ENCODE measurements around the gene TTC6.

Gene TTC6

DNA sequence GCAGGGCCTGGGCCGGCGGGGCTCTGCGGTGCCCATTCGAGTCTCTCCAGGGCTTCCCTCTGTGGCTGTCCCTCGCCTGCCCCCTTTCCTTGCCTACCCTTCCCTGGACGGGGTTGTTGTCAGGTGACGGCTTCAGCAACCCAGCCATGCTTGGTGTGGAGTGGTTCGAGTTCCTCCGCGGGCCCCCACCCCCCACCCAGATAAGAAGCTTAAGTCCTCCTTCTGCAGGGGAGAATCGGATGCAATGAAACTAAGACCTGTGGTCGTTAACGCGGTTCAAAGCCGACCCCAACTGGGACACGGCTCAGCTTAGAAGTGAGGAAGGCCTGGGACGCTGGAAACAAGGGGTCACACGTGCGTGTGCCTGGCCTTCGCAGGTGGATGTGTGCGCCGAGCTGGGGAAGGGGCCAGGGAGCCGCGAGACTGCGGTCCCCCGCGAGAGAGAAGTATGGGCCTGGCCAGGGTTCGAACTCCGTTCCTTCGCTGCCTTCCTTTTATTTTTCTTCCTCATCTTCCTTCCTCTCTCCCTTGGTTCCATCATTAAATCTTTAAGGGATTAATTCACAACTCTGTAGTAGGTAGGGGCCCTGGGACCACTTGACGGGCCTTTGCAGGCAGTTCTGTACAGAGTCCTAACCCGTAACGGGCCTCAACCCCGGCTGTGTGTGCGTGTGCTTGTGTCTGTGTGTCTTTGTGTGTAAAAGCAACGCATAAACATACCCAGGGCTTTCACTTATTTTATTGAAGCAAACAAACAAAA, 3.5 kb downstream of the TTC6 start:
- DNase-seq: no peak

DNA sequence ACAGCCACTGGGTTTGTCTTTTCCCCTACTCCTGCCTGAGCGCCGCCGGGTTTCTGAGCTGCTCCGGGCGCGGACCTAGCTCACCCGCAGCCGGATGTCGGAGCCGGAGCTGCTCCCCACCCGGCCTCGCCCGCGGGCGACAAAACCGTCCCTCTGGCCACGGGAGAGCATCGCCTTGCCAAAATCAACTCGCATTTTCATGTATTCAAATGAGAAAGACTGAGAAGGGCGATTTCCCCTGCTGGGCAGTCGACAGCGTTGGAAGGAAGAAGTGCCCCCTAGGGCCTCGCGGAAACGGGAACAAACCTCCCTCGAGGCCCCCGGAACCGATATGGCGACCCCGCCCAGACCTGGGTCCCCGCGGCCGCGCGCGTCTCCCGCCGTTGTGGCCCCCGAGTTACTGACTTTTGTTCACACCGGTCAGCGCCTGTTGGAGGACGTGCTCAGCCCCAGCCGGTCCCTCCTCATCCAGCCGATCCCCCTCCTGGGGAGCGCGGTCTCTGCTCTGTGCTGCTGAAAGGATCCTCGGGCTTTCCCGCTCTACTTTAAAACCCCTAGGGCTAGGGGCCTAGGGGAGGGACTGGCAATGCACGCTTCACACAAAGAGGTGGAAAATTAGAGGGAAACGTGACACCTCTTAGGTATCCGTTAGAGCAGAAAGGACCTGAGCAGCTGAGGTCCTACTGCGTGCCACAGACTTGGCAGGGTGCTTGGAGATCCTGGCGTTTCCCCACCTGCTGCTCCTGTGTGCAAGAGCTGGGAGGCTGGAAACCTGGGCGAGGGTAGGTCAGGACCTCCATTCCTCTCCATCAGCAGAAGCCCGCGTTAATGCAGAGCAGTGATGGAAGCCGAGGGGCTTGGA, 4.3 kb downstream of the TTC6 start:
- no peak for DNase-seq

DNA sequence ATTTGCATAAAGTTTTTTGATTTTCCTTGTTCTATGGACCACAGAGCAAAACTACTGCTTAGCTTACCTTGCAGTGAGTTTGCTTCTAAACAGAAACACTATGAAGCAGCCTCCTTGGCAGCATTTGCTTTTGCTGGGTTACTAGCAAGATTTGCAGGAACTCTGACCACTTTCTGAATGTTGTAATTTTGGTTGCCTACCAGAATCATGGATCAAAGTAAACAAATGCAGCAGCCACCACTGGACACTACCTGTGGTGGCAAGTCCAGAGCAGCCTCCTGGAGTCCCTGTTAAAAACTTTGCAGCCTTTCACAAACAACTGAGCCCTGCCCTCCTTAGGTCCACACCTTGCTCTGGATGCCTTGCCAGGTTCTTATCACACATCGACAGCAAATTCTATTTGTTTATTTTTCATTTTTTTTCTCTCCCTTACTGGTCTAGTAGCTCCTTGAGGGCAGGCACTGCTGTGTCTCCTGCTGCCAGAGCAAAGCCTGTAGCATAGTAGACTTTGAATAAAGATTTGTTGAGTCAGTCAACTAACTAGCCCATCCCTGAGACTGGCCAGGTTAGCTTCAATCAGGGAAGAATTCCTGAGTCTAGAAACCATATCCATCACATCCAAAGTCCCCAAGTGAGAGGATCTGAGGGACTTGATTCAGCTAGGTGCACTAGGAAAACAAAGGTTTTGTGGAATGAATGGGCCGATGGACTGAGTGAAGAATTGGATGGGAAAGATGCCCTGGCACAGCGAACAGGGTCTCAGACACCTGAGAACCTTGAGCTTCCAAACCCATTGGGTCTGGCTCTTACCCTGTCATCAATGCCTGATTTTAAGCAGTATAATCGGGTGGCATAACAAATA, 5.7 kb downstream of the TTC6 start:
- DNase-seq: no peak

DNA sequence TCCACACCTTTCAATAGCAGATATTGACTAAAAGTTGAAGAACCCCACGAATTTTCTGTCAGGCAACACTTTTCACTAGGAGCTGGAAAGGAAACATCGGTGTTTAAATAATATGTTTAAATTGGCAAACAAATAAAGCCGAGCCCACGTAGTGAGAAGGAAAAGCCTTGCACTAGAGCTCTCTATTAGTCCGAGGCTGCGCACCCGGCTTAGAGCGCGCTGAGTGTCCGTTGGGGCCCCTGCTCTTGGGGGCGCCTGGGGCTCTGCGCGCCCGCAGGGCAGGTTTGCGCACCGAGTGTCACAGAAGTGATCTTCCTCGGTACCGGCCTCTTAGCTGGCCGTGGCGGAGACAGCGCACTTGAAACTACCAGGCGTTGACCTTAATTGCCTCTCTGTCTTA, 6.4 kb downstream of the TTC6 start:
- DNase-seq: no peak

DNA sequence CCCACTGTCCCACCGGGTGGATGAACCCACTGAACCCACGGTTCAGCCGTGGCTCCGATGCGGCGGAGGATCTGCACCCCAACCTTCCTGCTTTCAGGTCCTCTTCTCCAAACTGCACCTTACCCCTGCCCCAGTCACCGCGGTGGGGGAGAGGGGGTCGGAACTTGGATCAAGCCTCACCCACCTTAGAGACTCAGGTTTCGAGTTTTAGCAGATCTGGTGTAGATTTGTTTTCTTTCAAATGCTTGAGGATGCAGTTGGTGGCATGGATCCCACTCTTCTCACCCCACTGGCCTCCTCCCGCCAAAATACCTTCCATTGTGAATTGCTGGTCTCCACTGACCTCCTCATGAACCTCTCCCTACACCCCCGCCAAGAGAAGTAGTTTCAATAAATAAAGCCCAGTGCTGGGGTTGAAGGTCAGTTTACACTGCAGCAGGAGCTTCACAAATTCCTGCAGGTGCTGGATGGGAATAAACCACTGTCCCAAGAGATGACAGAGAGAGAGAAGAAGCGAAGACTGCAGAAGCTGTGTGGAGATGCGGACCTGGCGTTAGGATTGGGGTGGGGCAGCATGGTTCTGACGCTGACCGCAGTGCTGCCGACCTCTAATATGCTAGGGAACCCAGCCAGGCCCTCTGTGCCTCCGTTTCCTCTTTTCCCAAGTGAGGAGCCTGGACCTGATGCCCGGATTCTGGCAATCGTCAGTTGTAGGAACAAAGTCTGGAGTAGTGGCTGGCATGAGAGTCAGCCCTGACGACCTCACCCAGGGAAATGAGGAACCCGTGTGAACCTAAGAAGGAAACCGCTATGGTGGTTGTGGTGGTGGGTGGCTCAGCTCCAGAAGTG, 7.4 kb downstream of the TTC6 start:
- DNase-seq: no peak

DNA sequence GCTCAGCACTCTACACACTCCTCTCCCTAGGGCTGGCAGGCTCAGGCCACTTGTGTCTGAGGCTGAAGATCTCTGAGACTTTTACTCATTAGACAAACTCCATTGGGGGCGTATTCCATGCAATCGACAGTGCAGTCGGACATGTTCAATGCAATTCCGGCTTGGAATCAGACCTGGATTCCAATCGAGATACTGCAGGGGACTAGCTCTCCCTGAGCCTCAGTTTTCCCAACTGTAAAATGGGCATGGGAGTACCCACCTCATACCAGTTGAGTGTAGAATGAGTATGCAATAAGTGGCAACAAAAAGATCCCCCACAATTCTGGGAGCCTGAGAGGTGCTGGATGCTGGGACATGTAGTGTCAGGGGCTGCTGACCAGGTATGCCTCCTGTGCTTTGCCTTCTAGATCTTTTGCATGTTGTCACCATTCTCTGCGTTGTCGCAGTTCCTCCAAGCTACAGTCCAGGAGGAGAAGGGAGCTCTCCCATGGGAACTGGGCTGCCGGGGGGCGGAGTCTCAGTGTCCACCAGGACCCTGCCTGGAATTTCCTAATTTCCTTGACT, 8.3 kb downstream of the TTC6 start:
- no peak for DNase-seq

DNA sequence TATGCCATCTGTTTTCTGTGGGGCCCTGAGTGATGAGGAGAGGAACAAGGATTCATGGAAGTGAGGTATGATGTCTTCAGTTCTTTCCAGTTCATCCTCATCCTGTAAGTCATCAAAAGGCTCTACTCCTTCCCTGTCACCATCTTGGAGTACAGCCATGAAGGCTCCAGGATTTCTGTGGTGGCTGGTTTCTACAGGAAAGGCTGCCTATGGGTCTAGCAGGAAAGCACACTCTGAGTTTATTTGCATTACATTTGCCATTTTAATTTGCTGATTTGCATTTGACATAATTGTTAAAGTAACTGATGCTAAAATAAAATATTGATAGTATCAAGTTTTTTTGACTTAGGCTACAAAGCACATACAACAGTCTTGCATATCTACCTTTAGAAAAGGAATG, 11.2 kb downstream of the TTC6 start:
- no peak for DNase-seq

DNA sequence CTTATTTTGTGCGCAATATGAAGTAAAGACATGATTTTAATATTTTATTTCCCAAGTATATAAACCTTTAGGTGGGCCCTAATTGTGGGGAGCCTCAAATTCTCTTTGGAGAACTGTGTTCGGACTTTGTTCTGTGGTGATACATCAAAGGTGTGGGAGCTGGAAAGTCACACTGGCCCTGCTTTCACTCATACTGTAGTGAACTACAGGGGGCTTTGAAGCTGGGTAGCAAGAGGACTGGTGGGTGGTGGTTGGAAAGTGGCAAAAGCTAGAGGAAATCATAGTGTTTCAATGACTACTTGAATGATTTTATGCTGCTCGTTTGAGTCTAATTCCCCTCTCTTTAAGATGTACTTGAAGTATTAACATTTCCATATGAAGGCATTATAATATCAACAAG, 13.2 kb downstream of the TTC6 start:
- no peak for DNase-seq

DNA sequence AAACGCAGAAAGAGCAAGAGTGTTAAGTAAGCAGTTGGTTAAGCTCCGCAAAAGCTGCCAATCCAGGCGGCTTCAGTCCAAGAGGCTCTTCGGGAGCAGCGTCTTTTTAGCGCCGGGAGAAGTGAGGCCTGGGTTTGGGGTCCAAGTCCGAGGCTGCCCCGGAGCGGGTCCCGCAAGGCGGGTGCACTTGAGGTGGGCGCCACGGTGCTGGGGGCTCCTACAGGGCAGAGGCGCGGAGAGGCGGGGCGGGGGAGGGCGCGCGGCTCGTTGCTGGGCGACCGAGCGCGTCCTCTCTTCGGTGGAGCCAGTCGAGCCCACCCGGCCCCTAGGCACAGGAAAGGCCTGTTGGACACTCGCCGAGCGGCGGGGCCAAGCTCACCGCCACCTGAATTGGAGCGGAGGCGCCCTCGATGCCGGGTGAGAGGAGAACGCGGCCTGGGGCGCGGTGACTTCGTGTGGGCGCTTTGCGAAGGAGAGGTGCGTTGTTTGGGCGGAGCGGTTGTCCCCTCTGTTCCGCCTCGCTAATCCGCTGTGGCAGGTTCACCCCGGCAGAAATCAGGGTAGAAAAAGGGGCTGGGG, 15.6 kb downstream of the TTC6 start:
- no peak for DNase-seq

DNA sequence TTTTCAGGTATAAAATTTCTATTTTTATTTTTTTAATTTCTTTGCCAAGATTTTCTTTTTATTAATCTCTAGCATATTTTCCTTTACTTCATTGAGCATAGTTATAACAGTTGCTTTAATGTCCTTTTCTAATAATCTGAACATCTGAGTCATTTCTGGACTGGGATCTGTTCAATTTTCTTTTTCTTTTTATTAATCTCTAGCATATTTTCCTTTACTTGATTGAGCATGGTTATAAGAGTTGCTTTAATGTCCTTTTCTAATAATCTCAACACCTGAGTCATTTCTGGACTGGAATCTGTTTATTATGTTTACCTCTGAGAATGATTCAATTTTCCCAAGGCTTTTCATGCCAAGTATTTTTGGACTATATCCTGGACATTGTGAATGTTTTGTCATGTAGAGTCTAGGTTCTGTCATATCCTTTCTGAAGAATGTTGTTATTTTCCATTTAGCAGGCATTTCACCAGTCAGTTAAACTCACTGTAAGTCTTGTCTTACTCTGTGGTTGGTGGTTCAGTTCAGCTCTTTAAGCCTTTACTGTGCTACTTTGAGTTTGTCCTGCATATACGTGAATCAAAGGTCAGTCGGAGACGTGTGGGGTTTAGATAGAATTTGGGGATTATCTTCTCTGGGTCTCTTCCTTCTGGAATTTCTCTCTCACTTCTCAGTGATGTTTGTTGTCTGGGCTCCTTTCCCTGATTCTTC, 20.3 kb downstream of the TTC6 start:
- DNase-seq: no peak

DNA sequence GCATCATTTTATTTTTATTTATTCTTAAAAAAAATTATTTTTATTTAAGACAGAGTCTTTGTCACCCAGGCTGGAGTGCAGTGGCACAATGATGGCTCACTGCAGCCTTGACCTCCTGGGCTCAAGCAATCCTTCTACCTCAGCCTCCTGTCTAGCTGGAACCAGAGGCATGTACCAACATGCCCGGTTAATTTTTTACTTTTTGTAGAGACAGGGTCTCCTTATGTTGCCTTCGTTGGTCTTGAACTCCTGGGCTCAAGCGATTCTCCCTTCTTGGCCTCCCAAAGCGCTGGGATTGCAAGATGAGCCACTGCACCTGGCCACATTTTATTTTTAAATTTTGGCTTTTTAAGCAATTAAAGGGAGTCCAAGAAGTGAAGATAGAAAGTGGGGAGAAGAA, 21.4 kb downstream of the TTC6 start:
- no peak for DNase-seq

DNA sequence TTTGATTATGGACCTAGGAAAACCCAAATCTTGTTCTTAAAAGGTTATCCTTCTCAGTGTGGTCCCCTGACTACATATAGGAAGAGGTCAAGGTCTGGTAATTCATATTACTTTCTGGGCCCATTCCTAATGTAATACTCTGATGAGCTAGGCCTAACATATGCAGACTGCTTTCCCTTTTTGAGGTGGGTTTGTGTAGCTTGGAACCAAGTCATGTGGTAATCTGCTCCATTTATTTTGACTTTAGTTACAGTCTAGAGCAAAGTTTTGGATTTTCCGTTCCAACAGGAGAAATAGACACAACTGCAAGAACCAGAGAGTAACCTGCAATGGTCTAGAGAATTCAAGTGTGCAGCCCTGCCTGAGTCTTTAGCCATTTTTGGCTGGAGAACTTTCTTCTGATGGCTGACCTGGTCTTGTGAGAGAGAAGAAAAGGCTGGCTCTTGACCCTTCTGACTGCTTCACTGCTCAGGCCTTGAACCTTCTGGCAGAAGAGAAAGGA, 22.5 kb downstream of the TTC6 start:
- no peak for DNase-seq

DNA sequence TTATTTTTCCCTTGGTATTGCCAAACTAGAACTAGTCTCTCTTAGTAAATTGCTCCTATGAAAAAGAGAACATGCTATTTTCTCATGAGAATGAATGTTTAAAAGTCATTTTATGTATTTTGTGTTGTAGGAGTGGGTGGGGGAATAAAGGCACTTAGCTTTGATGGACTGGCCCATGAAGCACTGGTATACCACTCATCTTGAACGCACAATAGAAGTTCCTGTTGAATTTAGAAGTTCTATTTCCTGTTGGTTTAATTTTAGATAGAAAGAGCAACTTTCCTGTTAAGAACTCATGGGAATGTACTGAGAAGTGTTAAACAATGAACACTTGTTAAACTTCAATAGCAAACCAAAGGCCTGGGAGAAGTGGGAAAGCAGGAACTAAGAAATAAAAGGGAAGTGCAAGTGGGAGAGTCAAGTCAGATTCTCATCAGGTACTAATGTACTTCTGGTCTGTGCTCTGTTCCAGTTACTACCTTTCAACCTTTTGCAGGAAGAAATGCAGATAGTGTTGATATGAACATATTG, 23.1 kb downstream of the TTC6 start:
- no peak for DNase-seq

DNA sequence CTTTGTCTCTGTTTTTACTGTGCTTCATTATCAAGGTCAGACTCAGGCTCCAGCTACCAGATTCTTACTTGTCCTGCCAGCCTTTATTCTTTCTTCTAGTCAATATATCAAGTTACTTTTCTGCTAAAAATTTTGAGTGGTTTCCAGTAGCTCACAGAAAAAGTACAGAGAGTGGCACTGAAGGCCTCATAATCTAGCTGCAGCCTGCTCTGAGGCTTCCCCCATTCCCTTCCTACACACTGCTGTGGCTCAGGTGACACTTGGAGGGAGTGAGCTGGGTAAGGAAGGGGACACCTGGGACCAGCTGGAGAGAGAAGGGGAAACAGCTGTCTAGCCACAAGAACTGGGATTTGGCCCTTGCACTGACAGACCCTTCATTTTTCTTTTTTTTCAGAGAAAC, 25.4 kb downstream of the TTC6 start:
- DNase-seq: no peak

DNA sequence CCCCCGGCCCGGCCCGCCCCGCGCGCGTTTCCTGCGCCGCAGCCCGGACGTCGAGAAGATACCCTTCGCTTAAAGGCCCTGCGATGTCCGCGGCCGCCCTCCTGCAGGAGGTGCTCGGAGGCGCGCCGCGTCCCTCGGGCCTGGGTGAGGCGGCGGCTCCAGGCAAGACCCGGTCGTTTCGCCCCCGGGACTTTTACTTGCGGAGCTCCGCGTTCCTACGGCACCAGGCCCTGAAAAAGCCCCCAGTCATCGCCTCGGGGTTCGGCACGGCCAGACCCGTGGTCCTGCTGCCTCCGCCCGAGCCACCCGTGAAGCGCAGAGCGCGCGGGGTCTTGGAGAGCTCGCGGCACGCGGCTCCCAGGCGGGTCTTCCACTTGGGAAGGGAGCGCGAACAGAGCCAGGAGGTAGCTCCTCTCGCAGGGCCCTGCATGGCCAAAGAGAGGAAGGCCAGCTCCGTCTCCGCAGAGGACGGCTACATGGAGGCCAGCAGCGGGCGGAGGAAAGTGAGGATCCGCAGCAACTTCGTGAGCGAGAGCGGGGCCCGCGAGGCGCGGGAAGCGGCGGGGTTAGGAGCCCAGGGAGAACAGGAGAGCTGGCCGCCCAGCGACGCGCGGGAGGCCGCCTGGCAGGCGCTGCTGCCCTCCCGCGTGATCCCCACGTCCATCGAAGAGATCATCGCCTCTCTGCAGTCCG, 26.9 kb downstream of the TTC6 start:
- DNase-seq: no peak

DNA sequence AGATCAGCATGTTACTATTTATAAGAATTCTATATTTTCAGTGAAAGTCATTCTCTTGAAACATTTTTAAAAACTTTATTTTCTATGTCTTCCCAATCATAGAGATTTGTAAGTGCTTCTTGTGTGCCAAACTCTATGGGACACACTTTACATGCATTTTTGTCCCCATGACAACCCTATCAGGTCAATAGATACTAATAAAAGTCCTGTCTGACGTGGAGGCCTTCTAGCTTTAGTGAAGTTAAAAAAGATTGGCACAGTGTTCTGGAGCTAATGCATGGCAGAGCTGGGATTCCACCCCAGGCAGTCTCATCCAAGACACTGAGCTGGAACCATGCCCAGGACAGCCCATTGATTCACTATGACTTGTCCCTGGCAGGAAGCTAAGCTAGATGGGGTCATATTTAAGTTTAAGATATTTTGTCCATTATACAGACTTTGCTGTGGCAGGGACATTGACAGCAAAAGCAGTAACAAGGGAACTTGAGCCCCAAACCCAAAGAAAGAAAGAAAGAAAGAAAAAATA, 28.1 kb downstream of the TTC6 start:
- DNase-seq: no peak

DNA sequence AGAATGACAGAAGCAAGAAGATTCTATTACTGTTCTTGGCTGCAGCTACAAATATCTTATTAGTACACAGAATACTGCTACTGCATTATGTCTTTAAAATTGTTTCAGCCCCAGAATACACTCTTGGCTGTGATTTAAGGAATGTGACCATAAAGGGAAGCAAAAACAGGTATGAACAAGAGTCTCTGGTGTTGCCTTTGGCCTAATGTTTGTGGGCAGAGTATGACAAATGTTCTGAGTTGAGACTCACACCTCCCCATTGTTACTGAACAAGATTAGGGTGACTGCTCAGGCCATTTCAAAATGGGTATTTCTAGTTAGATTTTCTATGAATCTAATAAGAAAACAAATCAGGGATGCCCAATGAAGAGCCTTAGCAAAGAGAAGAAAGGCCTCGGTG, 28.5 kb downstream of the TTC6 start:
- DNase-seq: no peak

DNA sequence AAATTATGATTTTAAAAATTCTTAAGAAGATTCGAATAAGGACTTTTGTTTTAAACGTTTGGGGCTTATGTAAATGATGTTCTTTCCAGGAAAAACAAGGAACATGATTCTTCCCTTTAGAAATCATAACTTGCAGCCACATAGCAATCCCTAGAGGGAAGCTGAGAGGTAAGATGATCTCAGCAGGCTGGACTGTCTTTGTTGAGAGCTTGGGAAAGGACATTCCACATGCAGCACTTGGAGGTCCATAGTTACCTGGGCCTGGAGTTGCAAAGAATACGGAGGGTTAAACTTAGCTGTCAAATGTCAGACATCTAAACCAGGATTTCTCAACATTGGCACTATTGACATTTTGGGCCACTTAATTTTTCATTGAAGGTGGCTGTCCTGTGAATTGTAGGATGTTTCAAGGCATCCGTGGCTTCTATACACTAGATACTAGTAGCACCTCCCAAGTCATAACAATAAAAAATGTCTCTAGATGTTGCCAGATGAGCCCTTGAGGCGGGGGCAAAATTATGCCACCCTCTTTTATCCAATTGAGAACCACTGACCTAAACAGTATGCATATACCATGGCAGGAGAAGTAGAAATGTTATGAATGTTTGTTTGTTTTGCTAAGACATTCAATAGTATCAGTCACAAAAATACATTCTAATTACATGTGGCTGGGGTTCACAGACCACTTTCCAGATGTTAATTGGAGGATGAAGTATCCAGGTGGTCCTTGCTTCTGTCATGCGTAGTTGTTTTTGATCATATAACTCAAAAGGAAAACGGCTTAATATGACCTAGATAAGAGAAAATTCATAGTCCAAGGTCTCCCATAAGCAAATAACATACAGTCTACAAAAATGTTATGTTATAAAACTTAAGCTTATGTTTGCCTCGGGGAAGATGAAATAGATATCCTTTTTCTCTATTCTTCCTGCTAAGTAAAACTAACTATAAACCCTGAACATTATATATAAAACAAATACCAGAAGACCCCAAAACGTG, 30.5 kb downstream of the TTC6 start:
- no peak for DNase-seq

Data from activated CD8-positive, alpha-beta memory T cell treated with anti-CD3 and anti-CD28 coated beads for 24 hours (primary cell).